ENCODE results near the gene ZFTA. TPM values are rescaled to one million over a fixed set of nuclear protein-coding genes. Genes with fewer than 3 reads are reported as not detected.

ZFTA gene
- total and polyA plus RNA-seq, 2 donors (not counting 3 experiments of a cell fraction or from before 2014, with no cell fraction given) = 9.9 to 25.2 TPM

DNA sequence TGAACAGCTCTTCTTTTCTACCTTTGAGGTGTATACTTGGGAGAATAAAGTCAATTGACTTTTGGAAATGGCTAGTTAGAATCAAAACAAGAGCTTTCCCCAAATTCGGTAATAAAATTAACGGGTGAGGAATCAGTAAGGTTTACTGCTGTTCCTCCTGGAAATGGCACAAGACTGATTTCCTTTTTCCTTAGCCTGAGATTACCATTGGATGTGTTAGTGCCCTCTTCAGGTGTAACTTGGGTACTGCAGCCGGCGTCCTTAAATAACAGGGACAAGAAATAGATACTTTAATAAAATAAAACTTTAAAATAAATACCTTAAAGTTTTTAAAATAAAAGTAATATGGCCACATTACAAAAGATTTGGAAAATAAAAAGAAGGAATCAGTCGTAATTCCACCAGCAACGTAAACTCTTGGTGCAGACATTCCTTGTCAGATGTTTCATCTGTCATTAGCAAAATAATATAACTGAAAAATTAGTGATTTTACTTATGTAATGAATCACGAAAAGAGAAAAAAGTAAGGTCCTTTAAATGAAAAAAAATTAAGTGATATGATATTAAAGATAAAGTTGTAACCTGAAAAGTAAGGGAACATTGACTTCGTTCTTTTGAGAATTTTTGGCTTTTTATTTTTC is 29.7 kb downstream of the ZFTA start:
- Histone ChIP-seq H3K79me2 (ENCODE audit: control insufficient read depth, insufficient read depth, low read length) (peaks cover 14% of the 10 kb centered on the region), H4K20me1 (replicated peaks; ENCODE audit: control insufficient read depth, extremely low read depth, insufficient read depth, low read length) (no peaks in the 10 kb centered on the region), H3K27ac (ENCODE audit: insufficient read depth, low read depth, low read length) (no peak overlapping the region), H3K36me3 (ENCODE audit: control insufficient read depth in 2 of 2, extremely low read depth in 1 of 2, insufficient read depth in 2 of 2, low read length in 2 of 2) (no peaks in the 10 kb centered on the region), H3K27me3 (ENCODE audit: control insufficient read depth in 2 of 2, insufficient read depth in 2 of 2, low read length in 2 of 2) (no peaks in the 10 kb centered on the region), H3K9me1 (replicated peaks; ENCODE audit: control insufficient read depth, extremely low read depth, insufficient read depth, low read length) (no peaks in the 10 kb centered on the region), H3K4me3 (replicated peaks in 1 of 3; ENCODE audit: insufficient read depth in 1 of 3, low read depth in 1 of 3, low read length in 3 of 3) (no peak overlapping the region), H3K9me3 (replicated peaks; ENCODE audit: control insufficient read depth, insufficient read depth, low read length) (no peaks in the 10 kb centered on the region), H3K4me1 (ENCODE audit: control insufficient read depth, extremely low read depth, insufficient read depth, low read length) (no peaks in the 10 kb centered on the region), H3K9ac (replicated peaks; ENCODE audit: extremely low read depth, insufficient read depth, low read length) (no peak overlapping the region), H3K4me2 (ENCODE audit: insufficient read depth, low read length) (no peak overlapping the region), H2AFZ (ENCODE audit: low read depth, low read length) (no peak overlapping the region)
- peak; percentile 89 for DNase-seq (ENCODE audit: low read depth, low spot score)
- TF ChIP-seq EZH2 (IDR thresholded peaks at IDR 0.05; ENCODE audit: borderline replicate concordance, low read depth, low read length, severe bottlenecking) (no peak), MAX (IDR thresholded peaks at IDR 0.05; ENCODE audit: insufficient read depth, insufficient read length) (no peak), MYC (IDR thresholded peaks at IDR 0.05; ENCODE audit: low read depth, low read length) (no peak)
- TF ChIP-seq, protein P1, sequence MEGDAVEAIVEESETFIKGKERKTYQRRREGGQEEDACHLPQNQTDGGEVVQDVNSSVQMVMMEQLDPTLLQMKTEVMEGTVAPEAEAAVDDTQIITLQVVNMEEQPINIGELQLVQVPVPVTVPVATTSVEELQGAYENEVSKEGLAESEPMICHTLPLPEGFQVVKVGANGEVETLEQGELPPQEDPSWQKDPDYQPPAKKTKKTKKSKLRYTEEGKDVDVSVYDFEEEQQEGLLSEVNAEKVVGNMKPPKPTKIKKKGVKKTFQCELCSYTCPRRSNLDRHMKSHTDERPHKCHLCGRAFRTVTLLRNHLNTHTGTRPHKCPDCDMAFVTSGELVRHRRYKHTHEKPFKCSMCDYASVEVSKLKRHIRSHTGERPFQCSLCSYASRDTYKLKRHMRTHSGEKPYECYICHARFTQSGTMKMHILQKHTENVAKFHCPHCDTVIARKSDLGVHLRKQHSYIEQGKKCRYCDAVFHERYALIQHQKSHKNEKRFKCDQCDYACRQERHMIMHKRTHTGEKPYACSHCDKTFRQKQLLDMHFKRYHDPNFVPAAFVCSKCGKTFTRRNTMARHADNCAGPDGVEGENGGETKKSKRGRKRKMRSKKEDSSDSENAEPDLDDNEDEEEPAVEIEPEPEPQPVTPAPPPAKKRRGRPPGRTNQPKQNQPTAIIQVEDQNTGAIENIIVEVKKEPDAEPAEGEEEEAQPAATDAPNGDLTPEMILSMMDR (IDR thresholded peaks at IDR 0.05; ENCODE audit: extremely low read depth in 1 of 2, insufficient read depth in 1 of 2, low read depth in 1 of 2, low read length in 2 of 2) = peak; percentile 67 to 75
- ChIA-PET POLR2A (no interaction called here), CTCF (interaction anchor here (0.7 to 4.8 kb wide), 38 partner anchors 9 to 833 kb away, joined by 3 to 43 read pairs (median 4); partner anchors contain the start of genes ATL3, PLAAT4 and RTN3)
- intact Hi-C loops (cut with micrococcal nuclease) (loop anchor here (1.0 kb wide), 4 partner anchors 58 to 260 kb away; partner anchors contain the start of genes ATL3 and RTN3), dilution Hi-C loops (cut with MboI; ENCODE audit: extremely low pct_ligation_motif_present, low sequenced_read_pairs) (no loop called here)
- FAIRE-seq = peak; percentile 66
- no TSS peak for BruUV-seq (replicated peaks)
